NCI-H2196 treated with DMSO at 0.1 percent for 48 hours (cell line): Measurements from ENCODE around the gene COPS4.

ENCODE experiments used
- DNase-seq: peaks from one replicate; lab custom pipeline; 2025; ENCODE audit not compliant: unreplicated experiment; lab: John Stamatoyannopoulos, UW

COPS4 gene

DNA sequence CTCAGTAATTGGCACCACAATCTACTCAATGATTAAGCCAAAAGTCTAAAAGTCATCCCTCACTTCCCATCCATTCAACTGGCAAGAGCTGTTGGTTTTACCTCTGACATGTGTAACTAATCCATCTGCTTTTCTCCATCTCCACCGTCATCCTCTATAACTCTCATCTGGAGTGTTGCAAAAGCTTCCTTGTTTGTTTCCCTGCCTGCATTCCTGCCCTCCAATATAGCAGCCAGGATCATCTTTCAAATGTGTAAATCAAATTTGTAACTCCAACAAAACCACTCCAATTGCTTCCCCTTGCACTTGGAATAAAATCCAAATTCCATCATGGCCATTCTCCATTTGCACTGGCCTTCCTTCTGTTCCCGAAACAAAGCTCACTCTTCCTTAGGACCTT, 83.9 kb downstream of the COPS4 start:
- DNase-seq = no peak

DNA sequence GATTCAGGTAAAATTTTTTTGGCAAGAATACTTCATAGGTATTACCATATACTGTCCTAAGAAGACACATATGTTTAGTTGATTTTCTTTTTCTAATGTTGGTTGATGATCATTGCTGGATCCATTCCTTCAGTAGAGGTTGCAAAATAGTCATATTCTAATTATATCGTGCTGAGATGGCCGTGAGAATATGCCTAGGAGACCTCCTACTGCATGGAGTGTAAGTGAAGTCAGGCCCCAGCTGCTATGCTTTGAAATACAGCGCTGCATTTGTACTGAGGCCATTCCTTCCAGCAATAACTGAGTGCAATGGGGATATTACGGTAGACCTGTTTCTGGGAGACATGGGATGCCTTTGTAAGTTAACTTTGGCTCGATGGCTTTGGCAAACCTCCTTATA, 86.3 kb downstream of the COPS4 start:
- no peak for DNase-seq

DNA sequence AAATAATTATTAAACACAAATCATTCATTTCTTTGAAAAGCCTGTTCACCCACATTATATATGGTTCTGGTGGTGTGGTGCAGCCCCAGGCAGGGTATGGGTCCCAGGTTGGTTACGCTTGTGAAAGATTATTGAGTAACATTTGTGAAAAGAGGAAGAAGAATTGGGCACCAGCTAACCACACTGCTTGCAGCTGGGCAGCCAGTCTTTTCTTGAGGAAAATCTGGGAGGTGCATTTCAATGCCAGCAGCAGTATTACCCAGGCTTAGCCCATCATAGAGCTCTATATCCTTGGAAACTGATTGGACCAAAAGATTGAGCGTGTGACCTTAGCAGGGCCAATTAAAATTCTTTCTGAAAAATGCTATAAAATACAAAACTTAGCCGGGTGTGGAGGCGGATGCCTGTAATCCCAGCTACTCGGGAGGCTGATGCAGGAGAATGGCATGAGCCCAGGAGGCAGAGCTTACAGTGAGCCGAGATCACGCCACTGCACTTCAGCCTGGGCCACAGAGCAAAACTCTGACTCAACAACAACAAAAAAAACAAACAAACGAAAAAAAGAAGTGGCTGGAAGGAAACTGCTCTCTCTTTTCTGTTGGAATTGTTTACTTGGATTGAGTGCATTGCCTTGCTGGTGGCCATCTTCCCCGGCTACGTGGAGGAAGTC, 89.3 kb downstream of the COPS4 start:
- no peak for DNase-seq
